Keratinocyte (primary cell): Measurements from ENCODE around the gene PRKAR1B. TPM values are rescaled to one million over a fixed set of nuclear protein-coding genes. Genes with fewer than 3 reads are reported as not detected.

Source experiments
- DNase-seq: peaks from one replicate; pipeline ENCODE4 v3.0.0-alpha.2; 2011; ENCODE audit warnings: low read depth, missing footprints, low spot score
- FAIRE-seq: peaks from 2 replicates; lab custom pipeline; 2011; peaks lifted over from hg19 to GRCh38; lab: Jason Lieb, UNC
- H2AFZ ChIP-seq: 2 replicates; pipeline ENCODE4 v1.6.0; 2012; ENCODE audit warnings: low read length, control low read depth, inconsistent platforms; ENCODE audit not compliant: control insufficient read depth
- H3K27ac ChIP-seq: 2 replicates; pipeline ENCODE4 v1.5.1; 2011; ENCODE audit warnings: low read length; ENCODE audit not compliant: control insufficient read depth, insufficient read depth
- H3K27me3 ChIP-seq: 3 replicates; pipeline ENCODE4 v1.6.0; 2011; ENCODE audit warnings: low read length; ENCODE audit not compliant: control insufficient read depth, insufficient read depth; ENCODE audit errors: extremely low read depth
- H3K36me3 ChIP-seq, 2 experiments: 2 replicates in 1 of 2; 3 replicates in 1 of 2; pipeline ENCODE4 v1.5.1; 2011; ENCODE audit warnings: low read length in 2 of 2, mild to moderate bottlenecking in 1 of 2; ENCODE audit not compliant: control insufficient read depth in 2 of 2, insufficient read depth in 2 of 2; ENCODE audit errors: extremely low read depth in 1 of 2
- H3K4me1 ChIP-seq: 3 replicates; pipeline ENCODE4 v1.5.1; 2011; ENCODE audit warnings: low read length; ENCODE audit not compliant: control insufficient read depth, insufficient read depth; ENCODE audit errors: extremely low read depth
- H3K4me2 ChIP-seq: 3 replicates; pipeline ENCODE4 v1.6.0; 2011; ENCODE audit warnings: low read depth, low read length; ENCODE audit not compliant: control insufficient read depth, insufficient read depth; ENCODE audit errors: extremely low read depth
- H3K4me3 ChIP-seq, 3 experiments: fragments of 200-600 bp in 1 of 3; sonication (generic) in 1 of 3; 2 replicates in 2 of 3; 3 replicates in 1 of 3; pipeline ENCODE4 v1.5.1; 2011 to 2016; ENCODE audit warnings: low read length in 3 of 3, mild to moderate bottlenecking in 3 of 3, control low read depth in 2 of 3, inconsistent platforms in 1 of 3, low read depth in 1 of 3, mixed read lengths in 1 of 3, mixed run types in 1 of 3, moderate library complexity in 1 of 3; ENCODE audit not compliant: control insufficient read depth in 2 of 3, insufficient read depth in 2 of 3; ENCODE audit errors: extremely low read depth in 1 of 3
- H3K79me2 ChIP-seq: 2 replicates; pipeline ENCODE4 v1.6.0; 2012; ENCODE audit warnings: low read length; ENCODE audit not compliant: control insufficient read depth, insufficient read depth
- H3K9ac ChIP-seq: 3 replicates; pipeline ENCODE4 v1.6.0; 2011; ENCODE audit warnings: low read length; ENCODE audit not compliant: control insufficient read depth, insufficient read depth; ENCODE audit errors: extremely low read depth
- H3K9me1 ChIP-seq: 3 replicates; pipeline ENCODE4 v1.6.0; 2011; ENCODE audit warnings: low read length; ENCODE audit not compliant: control insufficient read depth, insufficient read depth; ENCODE audit errors: extremely low read depth
- H3K9me3 ChIP-seq: 2 replicates; pipeline ENCODE4 v1.5.1; 2012; ENCODE audit warnings: low read depth, low read length; ENCODE audit not compliant: control insufficient read depth
- H4K20me1 ChIP-seq: 3 replicates; pipeline ENCODE4 v1.6.0; 2011; ENCODE audit warnings: low read length; ENCODE audit not compliant: control insufficient read depth, insufficient read depth; ENCODE audit errors: extremely low read depth
- EZH2 ChIP-seq: IDR thresholded peaks from one replicate; pipeline ENCODE4 v1.6.1; 2012; ENCODE audit warnings: inconsistent platforms, mild to moderate bottlenecking, low read length, moderate library complexity
- dilution Hi-C: fragments of 300-500 bp; cut with MboI; formaldehyde crosslinking; loops from one replicate; pipeline ENCODE4 v1.7.0; 2020; ENCODE audit warnings: low sequenced_read_pairs; ENCODE audit not compliant: extremely low pct_ligation_motif_present
- polyA plus RNA-seq, 5 experiments: library from polyadenylated mRNA; depleted of rRNA in 3 of 5; stranded (reverse) in 3 of 5; stranded (forward) in 1 of 5; unstranded in 1 of 5; fragments of >200 nt; gene quantifications; 1 replicate in 1 of 5; 2 replicates in 3 of 5; 3 replicates in 1 of 5; pipeline versions ENCODE4 v1.2.1 to v1.2.3, GENCODE V29; 2011 to 2012; ENCODE audit warnings: missing spikeins in 2 of 5, low read depth in 1 of 5, low replicate concordance in 1 of 5
- TF ChIP-seq, protein P1 (sequence below), 3 experiments: IDR thresholded peaks in 1 of 3; conservative IDR thresholded peaks in 1 of 3; optimal IDR thresholded peaks in 1 of 3; 2 replicates in 2 of 3; 3 replicates in 1 of 3; pipeline versions ENCODE3 to v1.5.1; 2011; ENCODE audit warnings: low read length in 3 of 3, mild to moderate bottlenecking in 3 of 3, moderate library complexity in 2 of 3, control low read depth in 1 of 3, inconsistent platforms in 1 of 3; ENCODE audit not compliant: insufficient read depth in 2 of 3; ENCODE audit errors: extremely low read depth in 1 of 3

Gene PRKAR1B
- polyA plus RNA-seq, 1 donor (not counting 4 experiments of a cell fraction or from before 2014, with no cell fraction given) = 10.8 TPM

DNA sequence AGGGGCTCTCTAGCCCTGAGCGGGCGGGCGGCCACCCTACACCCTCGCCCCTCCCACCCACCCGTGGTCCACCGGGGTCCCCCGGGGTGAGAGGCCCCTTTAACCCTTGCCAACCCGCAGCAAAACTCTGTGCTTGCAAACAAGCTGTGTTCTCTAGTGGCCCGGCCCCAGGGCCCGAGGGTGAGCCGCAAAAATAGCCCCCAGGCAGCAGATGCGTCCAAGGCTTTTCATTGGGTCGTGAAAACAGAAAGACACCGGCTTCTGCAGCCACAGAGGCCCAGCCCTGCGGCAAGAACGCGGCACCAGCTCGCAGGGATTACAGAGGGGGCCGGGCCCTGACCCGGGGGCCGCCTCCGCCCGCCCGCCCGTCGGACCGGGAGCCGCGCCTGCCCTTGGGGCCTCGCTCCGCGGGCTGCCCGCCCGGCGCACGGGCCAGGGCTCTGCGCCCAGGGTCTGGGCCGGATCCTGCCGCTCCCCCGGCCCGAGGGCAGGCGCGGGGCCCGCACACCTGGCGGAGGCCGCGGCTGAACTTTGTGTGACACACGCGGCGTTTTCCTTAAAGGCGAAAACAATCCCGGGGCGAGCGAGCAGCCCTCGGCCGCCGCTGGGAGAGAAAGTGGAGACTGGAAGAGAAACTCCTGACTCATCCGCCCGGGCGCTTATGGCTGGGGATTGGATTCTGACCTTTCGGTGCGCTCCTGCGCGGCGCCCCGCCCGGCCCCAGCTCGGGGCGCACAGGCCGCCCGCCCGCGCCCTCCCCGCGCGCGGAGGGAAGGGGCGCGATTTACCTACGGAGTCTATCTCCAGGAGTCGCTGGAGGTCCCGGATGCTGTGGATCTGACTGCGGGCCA lies 210.2 kb downstream of the PRKAR1B start:
- TF ChIP-seq EZH2 = no peak
- peaks cover 64% of the 10 kb centered on the region for H3K79me2 ChIP-seq
- peak overlapping the region; percentile 79 for H3K9ac ChIP-seq
- peak overlapping the region; percentile 49 to 73 (median 57) for H3K4me3 ChIP-seq
- DNase-seq (no peak), FAIRE-seq (no peak)
- H3K4me2 ChIP-seq = peak overlapping the region; percentile 77
- peaks cover 7% of the 10 kb centered on the region for H4K20me1 ChIP-seq
- no peaks in the 10 kb centered on the region for H3K9me1 ChIP-seq
- H3K27me3 ChIP-seq = peaks cover 14% of the 10 kb centered on the region
- dilution Hi-C loops = no loop called here
- H3K4me1 ChIP-seq = peaks cover 51% of the 10 kb centered on the region
- no peaks in the 10 kb centered on the region for H3K9me3 ChIP-seq
- H2AFZ ChIP-seq = no peak overlapping the region
- H3K36me3 ChIP-seq = no peaks in the 10 kb centered on the region
- peak overlapping the region; percentile 49 for H3K27ac ChIP-seq

DNA sequence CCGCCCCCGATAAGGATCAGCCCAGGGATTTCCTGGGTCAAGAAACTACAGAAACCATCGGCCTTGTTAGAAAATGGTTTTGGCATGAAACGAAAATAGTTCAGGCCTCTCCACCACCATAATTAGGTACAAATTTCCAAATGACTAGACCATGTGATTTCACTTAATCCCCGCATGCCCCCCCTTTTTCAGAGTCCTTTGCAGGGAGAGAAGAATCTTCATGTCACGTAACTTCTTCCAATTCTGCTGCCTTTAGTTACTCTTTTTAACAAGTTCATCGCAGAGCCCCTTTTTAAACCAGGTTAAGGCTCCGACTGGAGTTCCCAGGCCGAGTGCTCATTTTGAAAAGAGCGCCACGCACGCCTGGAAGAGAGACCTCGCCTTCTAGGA lies 210.9 kb downstream of the PRKAR1B start:
- peaks cover 67% of the 10 kb centered on the region for H3K79me2 ChIP-seq

More for the DNA sequence above, 210.9 kb downstream of the PRKAR1B start:
- FAIRE-seq (peak; percentile 53), DNase-seq (no peak)
- dilution Hi-C loops = no loop called here
- Histone ChIP-seq H3K36me3 (peaks cover 2 to 5% of the 10 kb centered on the region in 2 experiments), H3K4me1 (peaks cover 53% of the 10 kb centered on the region), H3K9me1 (no peaks in the 10 kb centered on the region), H3K4me3 (peak overlapping the region; percentile 49 to 73 (median 57)), H3K27me3 (peaks cover 8% of the 10 kb centered on the region), H3K4me2 (peak overlapping the region; percentile 77), H2AFZ (no peak overlapping the region), H3K27ac (peak overlapping the region; percentile 43), H4K20me1 (peaks cover 7% of the 10 kb centered on the region), H3K9me3 (no peaks in the 10 kb centered on the region), H3K9ac (peak overlapping the region; percentile 15)
- TF ChIP-seq, protein P1, sequence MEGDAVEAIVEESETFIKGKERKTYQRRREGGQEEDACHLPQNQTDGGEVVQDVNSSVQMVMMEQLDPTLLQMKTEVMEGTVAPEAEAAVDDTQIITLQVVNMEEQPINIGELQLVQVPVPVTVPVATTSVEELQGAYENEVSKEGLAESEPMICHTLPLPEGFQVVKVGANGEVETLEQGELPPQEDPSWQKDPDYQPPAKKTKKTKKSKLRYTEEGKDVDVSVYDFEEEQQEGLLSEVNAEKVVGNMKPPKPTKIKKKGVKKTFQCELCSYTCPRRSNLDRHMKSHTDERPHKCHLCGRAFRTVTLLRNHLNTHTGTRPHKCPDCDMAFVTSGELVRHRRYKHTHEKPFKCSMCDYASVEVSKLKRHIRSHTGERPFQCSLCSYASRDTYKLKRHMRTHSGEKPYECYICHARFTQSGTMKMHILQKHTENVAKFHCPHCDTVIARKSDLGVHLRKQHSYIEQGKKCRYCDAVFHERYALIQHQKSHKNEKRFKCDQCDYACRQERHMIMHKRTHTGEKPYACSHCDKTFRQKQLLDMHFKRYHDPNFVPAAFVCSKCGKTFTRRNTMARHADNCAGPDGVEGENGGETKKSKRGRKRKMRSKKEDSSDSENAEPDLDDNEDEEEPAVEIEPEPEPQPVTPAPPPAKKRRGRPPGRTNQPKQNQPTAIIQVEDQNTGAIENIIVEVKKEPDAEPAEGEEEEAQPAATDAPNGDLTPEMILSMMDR (optimal IDR thresholded peaks at IDR 0.05 in 1 of 3, IDR thresholded peaks at IDR 0.05 in 1 of 3, conservative IDR thresholded peaks at IDR 0.05 in 1 of 3; ENCODE audit: extremely low read depth in 1 of 3, insufficient read depth in 2 of 3, low read length in 3 of 3) = no peak
- TF ChIP-seq EZH2 = no peak
